ENCODE results near the gene GAL3ST2. TPM values are rescaled to one million over a fixed set of nuclear protein-coding genes. Genes with fewer than 3 reads are reported as not detected.

Gene GAL3ST2
- total and polyA plus RNA-seq, 9 donors = 0.09 to 0.43 (median 0.25) TPM; not detected in 4

- WGBS (ENCODE audit: insufficient coverage) = 93% methylated on average over 2 of the region's 4 CpGs
- Histone ChIP-seq H3K36me3 (ENCODE audit: control insufficient read depth, insufficient read depth, low read length) (peaks cover 59% of the 10 kb centered on the region), H3K9me3 (replicated peaks; ENCODE audit: control insufficient read depth, low read depth, low read length) (peaks cover 7% of the 10 kb centered on the region), H3K4me3 (ENCODE audit: low read length) (no peak overlapping the region), H3K27me3 (ENCODE audit: control insufficient read depth, insufficient read depth, low read length) (no peaks in the 10 kb centered on the region), H3K27ac (ENCODE audit: low read length) (no peak overlapping the region), H3K4me1 (ENCODE audit: control insufficient read depth, insufficient read depth, low read length) (no peaks in the 10 kb centered on the region)
- DNase-seq = no peak
Measured at GRCh38 chr2:241746084-241746483, 30.5 kb upstream of the GAL3ST2 start.

DNA sequence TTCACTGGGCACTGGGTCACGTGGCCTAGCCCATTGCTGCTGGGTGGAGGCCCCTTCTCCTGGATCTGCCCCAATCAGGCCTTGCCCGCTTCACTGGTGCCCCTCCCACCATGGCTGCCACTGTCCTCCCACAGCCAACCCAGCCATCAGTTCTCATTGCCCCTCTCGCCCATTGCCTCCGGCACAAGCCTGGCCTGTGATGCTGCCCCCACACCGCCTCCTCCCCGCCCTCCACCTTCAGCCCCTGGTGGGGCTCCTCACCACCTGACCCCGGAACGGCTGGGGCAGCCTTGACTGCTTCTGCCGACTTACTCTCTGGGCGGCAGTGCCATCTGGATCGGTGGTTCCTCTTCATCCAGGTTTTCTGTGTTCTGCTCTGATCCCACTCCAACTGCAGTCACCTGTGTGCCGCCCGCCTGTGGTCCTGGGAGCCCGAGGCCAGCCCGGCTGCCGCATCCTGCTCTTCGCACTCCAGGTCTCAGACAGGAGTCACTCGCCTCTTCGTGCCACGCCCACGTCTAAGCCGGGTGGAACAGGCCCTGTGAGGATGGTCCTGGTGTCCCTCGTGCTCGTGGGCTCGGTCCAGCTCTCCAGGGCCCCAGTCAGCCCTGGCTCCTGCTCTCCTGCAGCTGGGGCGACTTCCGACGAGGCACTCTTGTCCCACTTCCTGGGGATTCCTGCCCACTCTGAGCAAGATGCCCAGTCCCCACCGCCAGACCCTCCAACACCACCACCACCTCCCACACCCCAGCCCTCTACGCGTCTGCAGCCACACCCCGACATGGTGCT lies 28.0 kb upstream of the GAL3ST2 start:
- Histone ChIP-seq H3K9me3 (replicated peaks; ENCODE audit: control insufficient read depth, low read depth, low read length) (peaks cover 7% of the 10 kb centered on the region), H3K36me3 (ENCODE audit: control insufficient read depth, insufficient read depth, low read length) (peaks cover 70% of the 10 kb centered on the region), H3K4me1 (ENCODE audit: control insufficient read depth, insufficient read depth, low read length) (no peaks in the 10 kb centered on the region), H3K4me3 (ENCODE audit: low read length) (no peak overlapping the region), H3K27ac (ENCODE audit: low read length) (no peak overlapping the region), H3K27me3 (ENCODE audit: control insufficient read depth, insufficient read depth, low read length) (no peaks in the 10 kb centered on the region)
- 82% methylated on average over 32 of the region's 32 CpGs for WGBS (ENCODE audit: insufficient coverage)
- no peak for DNase-seq

DNA sequence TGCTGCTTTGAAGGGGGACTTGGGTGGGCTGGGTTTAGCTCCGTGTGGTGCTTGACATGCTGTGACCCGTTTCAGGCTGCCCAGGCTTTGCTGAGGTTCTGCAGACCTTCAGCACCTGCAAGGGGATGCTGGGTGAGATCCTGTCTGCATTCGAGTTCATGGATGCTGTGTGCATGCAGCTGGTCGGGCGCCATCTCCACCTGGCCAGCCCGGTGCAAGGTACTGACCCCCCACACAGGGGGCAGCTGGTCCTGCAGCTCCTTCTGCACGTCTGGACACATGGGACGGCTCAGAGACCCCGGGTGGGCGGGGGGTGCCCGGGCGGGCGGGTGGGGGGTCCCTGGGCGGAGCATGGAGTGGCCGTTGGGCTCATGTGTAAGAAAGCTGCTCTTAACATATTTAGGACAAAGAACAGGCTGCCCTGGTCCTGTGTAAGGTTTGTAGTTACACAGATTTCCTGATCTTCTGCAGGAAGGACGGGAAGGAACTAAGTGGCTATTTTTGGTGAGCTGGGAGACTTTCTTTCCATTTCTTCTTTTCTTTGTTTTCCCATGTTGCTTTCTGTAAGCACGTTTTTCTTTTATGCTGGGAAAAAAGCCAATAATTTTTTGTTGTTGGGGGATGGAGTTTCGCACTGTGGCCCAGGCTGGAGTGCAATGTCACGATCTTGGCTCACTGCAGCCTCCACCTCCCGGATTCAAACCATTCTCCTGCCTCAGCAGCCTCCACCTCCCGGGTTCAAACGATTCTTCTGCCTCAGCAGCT lies 26.4 kb upstream of the GAL3ST2 start:
- peaks cover 67% of the 10 kb centered on the region for H3K36me3 ChIP-seq (ENCODE audit: control insufficient read depth, insufficient read depth, low read length)
- H3K4me3 ChIP-seq (ENCODE audit: low read length) = no peak overlapping the region
- H3K4me1 ChIP-seq (ENCODE audit: control insufficient read depth, insufficient read depth, low read length) = no peaks in the 10 kb centered on the region
- DNase-seq = peak; percentile 74
- H3K9me3 ChIP-seq (replicated peaks; ENCODE audit: control insufficient read depth, low read depth, low read length) = peaks cover 7% of the 10 kb centered on the region
- WGBS (ENCODE audit: insufficient coverage) = 65% methylated on average over 10 of the region's 22 CpGs
- H3K27me3 ChIP-seq (ENCODE audit: control insufficient read depth, insufficient read depth, low read length) = no peaks in the 10 kb centered on the region
- no peak overlapping the region for H3K27ac ChIP-seq (ENCODE audit: low read length)

DNA sequence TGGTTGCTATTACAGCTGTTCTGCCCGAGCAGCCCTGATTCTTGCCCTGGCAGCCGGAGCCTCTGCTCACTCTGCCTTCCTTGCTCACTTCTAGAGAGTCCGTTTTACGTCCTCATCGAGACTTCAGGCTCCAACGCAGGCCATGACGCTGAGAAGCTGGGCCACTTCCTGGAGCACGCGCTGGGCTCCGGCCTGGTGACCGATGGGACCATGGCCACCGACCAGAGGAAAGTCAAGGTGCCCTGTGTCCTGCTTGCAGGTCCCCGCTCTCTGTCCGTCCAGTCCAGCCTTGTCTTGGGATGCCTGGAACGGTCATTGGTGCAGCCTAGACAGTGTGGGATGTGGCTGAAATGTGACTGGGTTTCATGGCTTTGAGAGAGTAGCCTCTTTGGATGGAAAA lies 25.5 kb upstream of the GAL3ST2 start:
- peaks cover 69% of the 10 kb centered on the region for H3K36me3 ChIP-seq (ENCODE audit: control insufficient read depth, insufficient read depth, low read length)
- H3K4me3 ChIP-seq (ENCODE audit: low read length) = no peak overlapping the region
- H3K27ac ChIP-seq (ENCODE audit: low read length) = no peak overlapping the region
- H3K27me3 ChIP-seq (ENCODE audit: control insufficient read depth, insufficient read depth, low read length) = no peaks in the 10 kb centered on the region
- H3K9me3 ChIP-seq (replicated peaks; ENCODE audit: control insufficient read depth, low read depth, low read length) = peaks cover 2% of the 10 kb centered on the region
- no peaks in the 10 kb centered on the region for H3K4me1 ChIP-seq (ENCODE audit: control insufficient read depth, insufficient read depth, low read length)
- DNase-seq = no peak
- WGBS (ENCODE audit: insufficient coverage) = 90% methylated on average over 14 of the region's 15 CpGs

GRCh38 chr2:241751776-241752175 lies 24.8 kb upstream of the GAL3ST2 start:
- Histone ChIP-seq H3K9me3 (replicated peaks; ENCODE audit: control insufficient read depth, low read depth, low read length) (peaks cover 2% of the 10 kb centered on the region), H3K4me1 (ENCODE audit: control insufficient read depth, insufficient read depth, low read length) (no peaks in the 10 kb centered on the region), H3K36me3 (ENCODE audit: control insufficient read depth, insufficient read depth, low read length) (peaks cover 72% of the 10 kb centered on the region), H3K27ac (ENCODE audit: low read length) (no peak overlapping the region), H3K27me3 (ENCODE audit: control insufficient read depth, insufficient read depth, low read length) (no peaks in the 10 kb centered on the region), H3K4me3 (ENCODE audit: low read length) (no peak overlapping the region)
- WGBS (ENCODE audit: insufficient coverage) = 95% methylated on average over 16 of the region's 18 CpGs
- DNase-seq = no peak

DNA sequence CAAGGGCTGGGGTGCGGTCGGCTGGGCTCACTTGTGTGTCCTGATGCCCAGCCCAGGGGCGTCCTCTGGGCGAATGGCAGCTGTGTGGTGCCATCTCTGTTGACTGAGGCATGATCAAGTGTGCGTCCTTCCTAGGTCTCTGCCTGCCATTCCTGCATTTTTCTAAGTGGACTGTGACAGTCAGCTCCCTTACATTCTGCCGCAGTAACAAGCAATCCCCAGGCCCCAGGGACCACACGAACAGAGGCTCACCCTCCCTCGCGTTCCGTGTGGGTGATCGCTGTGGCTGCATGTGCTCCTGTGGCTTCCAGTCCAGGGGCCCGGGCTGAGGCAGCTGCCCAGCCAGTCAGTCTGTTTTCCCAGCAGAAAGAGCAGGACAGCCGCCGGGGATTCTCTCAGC lies 24.4 kb upstream of the GAL3ST2 start:
- Histone ChIP-seq H3K27me3 (ENCODE audit: control insufficient read depth, insufficient read depth, low read length) (no peaks in the 10 kb centered on the region), H3K27ac (ENCODE audit: low read length) (no peak overlapping the region), H3K4me1 (ENCODE audit: control insufficient read depth, insufficient read depth, low read length) (no peaks in the 10 kb centered on the region), H3K9me3 (replicated peaks; ENCODE audit: control insufficient read depth, low read depth, low read length) (no peaks in the 10 kb centered on the region), H3K4me3 (ENCODE audit: low read length) (no peak overlapping the region), H3K36me3 (ENCODE audit: control insufficient read depth, insufficient read depth, low read length) (peaks cover 72% of the 10 kb centered on the region)
- DNase-seq = no peak
- WGBS (ENCODE audit: insufficient coverage) = 94% methylated on average over 14 of the region's 14 CpGs

GRCh38 chr2:241752689-241753276 lies 23.8 kb upstream of the GAL3ST2 start:
- peaks cover 67% of the 10 kb centered on the region for H3K36me3 ChIP-seq (ENCODE audit: control insufficient read depth, insufficient read depth, low read length)
- WGBS (ENCODE audit: insufficient coverage) = 92% methylated on average over 16 of the region's 21 CpGs
- H3K9me3 ChIP-seq (replicated peaks; ENCODE audit: control insufficient read depth, low read depth, low read length) = no peaks in the 10 kb centered on the region
- no peak overlapping the region for H3K4me3 ChIP-seq (ENCODE audit: low read length)
- DNase-seq = no peak
- H3K27ac ChIP-seq (ENCODE audit: low read length) = no peak overlapping the region
- no peaks in the 10 kb centered on the region for H3K27me3 ChIP-seq (ENCODE audit: control insufficient read depth, insufficient read depth, low read length)
- H3K4me1 ChIP-seq (ENCODE audit: control insufficient read depth, insufficient read depth, low read length) = no peaks in the 10 kb centered on the region

GRCh38 chr2:241753493-241753892 lies 23.1 kb upstream of the GAL3ST2 start:
- no peaks in the 10 kb centered on the region for H3K9me3 ChIP-seq (replicated peaks; ENCODE audit: control insufficient read depth, low read depth, low read length)
- no peak overlapping the region for H3K4me3 ChIP-seq (ENCODE audit: low read length)
- H3K36me3 ChIP-seq (ENCODE audit: control insufficient read depth, insufficient read depth, low read length) = peaks cover 62% of the 10 kb centered on the region
- H3K4me1 ChIP-seq (ENCODE audit: control insufficient read depth, insufficient read depth, low read length) = no peaks in the 10 kb centered on the region
- 95% methylated on average over 15 of the region's 17 CpGs for WGBS (ENCODE audit: insufficient coverage)
- no peaks in the 10 kb centered on the region for H3K27me3 ChIP-seq (ENCODE audit: control insufficient read depth, insufficient read depth, low read length)
- DNase-seq = no peak
- no peak overlapping the region for H3K27ac ChIP-seq (ENCODE audit: low read length)

GRCh38 chr2:241754042-241754441 lies 22.6 kb upstream of the GAL3ST2 start:
- H3K36me3 ChIP-seq (ENCODE audit: control insufficient read depth, insufficient read depth, low read length) = peaks cover 63% of the 10 kb centered on the region
- H3K27me3 ChIP-seq (ENCODE audit: control insufficient read depth, insufficient read depth, low read length) = no peaks in the 10 kb centered on the region
- WGBS (ENCODE audit: insufficient coverage) = 94% methylated on average over 20 of the region's 20 CpGs
- H3K4me1 ChIP-seq (ENCODE audit: control insufficient read depth, insufficient read depth, low read length) = no peaks in the 10 kb centered on the region
- no peak overlapping the region for H3K27ac ChIP-seq (ENCODE audit: low read length)
- DNase-seq = no peak
- no peak overlapping the region for H3K4me3 ChIP-seq (ENCODE audit: low read length)
- no peaks in the 10 kb centered on the region for H3K9me3 ChIP-seq (replicated peaks; ENCODE audit: control insufficient read depth, low read depth, low read length)

- WGBS (ENCODE audit: insufficient coverage) = 86% methylated on average over 18 of the region's 18 CpGs
- Histone ChIP-seq H3K4me3 (ENCODE audit: low read length) (no peak overlapping the region), H3K36me3 (ENCODE audit: control insufficient read depth, insufficient read depth, low read length) (peaks cover 57% of the 10 kb centered on the region), H3K4me1 (ENCODE audit: control insufficient read depth, insufficient read depth, low read length) (no peaks in the 10 kb centered on the region), H3K27ac (ENCODE audit: low read length) (no peak overlapping the region), H3K27me3 (ENCODE audit: control insufficient read depth, insufficient read depth, low read length) (no peaks in the 10 kb centered on the region), H3K9me3 (replicated peaks; ENCODE audit: control insufficient read depth, low read depth, low read length) (no peaks in the 10 kb centered on the region)
- DNase-seq = no peak
Measured at GRCh38 chr2:241755166-241755565, 21.5 kb upstream of the GAL3ST2 start.
